H9 (cell line): ENCODE measurements around the gene SV2C. TPM values are rescaled to one million over a fixed set of nuclear protein-coding genes. Genes with fewer than 3 reads are reported as not detected.

Experiments
- DNase-seq: peaks from one replicate; pipeline ENCODE4 v3.0.0-alpha.2; 2017
- H2AFZ ChIP-seq: one replicate; pipeline ENCODE4 v1.6.1; 2013; ENCODE audit warnings: mild to moderate bottlenecking, low read length, control low read depth, moderate library complexity
- H2AK5ac ChIP-seq: 2 replicates; pipeline ENCODE4 v1.6.1; 2013; ENCODE audit warnings: low read length, control low read depth, mixed read lengths; ENCODE audit not compliant: insufficient read length
- H2BK120ac ChIP-seq: one replicate; pipeline ENCODE4 v1.6.1; 2013; ENCODE audit warnings: low read depth, mild to moderate bottlenecking, low read length, control low read depth, inconsistent platforms; ENCODE audit not compliant: poor library complexity, severe bottlenecking
- H2BK12ac ChIP-seq: 2 replicates; pipeline ENCODE4 v1.6.1; 2013; ENCODE audit warnings: low read length, control low read depth, mixed read lengths, low read depth; ENCODE audit not compliant: insufficient read length
- H2BK15ac ChIP-seq: 2 replicates; pipeline ENCODE4 v1.6.1; 2013; ENCODE audit warnings: low read depth, low read length, control low read depth
- H2BK20ac ChIP-seq: one replicate; pipeline ENCODE4 v1.6.1; 2013; ENCODE audit warnings: low read depth, mild to moderate bottlenecking, low read length, control low read depth, inconsistent platforms; ENCODE audit not compliant: poor library complexity, severe bottlenecking
- H2BK5ac ChIP-seq: 2 replicates; pipeline ENCODE4 v1.6.1; 2013; ENCODE audit warnings: low read length, control low read depth, mixed read lengths; ENCODE audit not compliant: insufficient read length
- H3K14ac ChIP-seq: 2 replicates; pipeline ENCODE4 v1.6.1; 2013; ENCODE audit warnings: low read length, control low read depth; ENCODE audit not compliant: insufficient read depth
- H3K18ac ChIP-seq: 2 replicates; pipeline ENCODE4 v1.6.1; 2013; ENCODE audit warnings: low read depth, mild to moderate bottlenecking, mixed read lengths, low read length, control low read depth; ENCODE audit not compliant: insufficient read length
- H3K23ac ChIP-seq: 2 replicates; pipeline ENCODE4 v1.6.1; 2013; ENCODE audit warnings: low read length, control low read depth, mixed read lengths, low read depth; ENCODE audit not compliant: insufficient read length
- H3K23me2 ChIP-seq: 2 replicates; pipeline ENCODE4 v1.6.1; 2013; ENCODE audit warnings: low read depth, mild to moderate bottlenecking, mixed read lengths, low read length, control low read depth; ENCODE audit not compliant: insufficient read length, poor library complexity, severe bottlenecking
- H3K27ac ChIP-seq: 2 replicates; pipeline ENCODE4 v1.5.1; 2013; ENCODE audit warnings: low read length, control low read depth, mixed read lengths, low read depth; ENCODE audit not compliant: insufficient read length
- H3K27me3 ChIP-seq: 2 replicates; pipeline ENCODE4 v1.6.1; 2013; ENCODE audit warnings: low read length, control low read depth, inconsistent platforms; ENCODE audit not compliant: insufficient read depth
- H3K4ac ChIP-seq: 2 replicates; pipeline ENCODE4 v1.6.1; 2013; ENCODE audit warnings: low read depth, mild to moderate bottlenecking, control low read depth, inconsistent platforms, low read length, moderate library complexity
- H3K4me1 ChIP-seq: 2 replicates; pipeline ENCODE4 v1.6.1; 2013; ENCODE audit warnings: low read length, control low read depth, inconsistent platforms; ENCODE audit not compliant: insufficient read depth
- H3K4me2 ChIP-seq: 2 replicates; pipeline ENCODE4 v1.6.1; 2013; ENCODE audit warnings: low read length, control low read depth, mixed read lengths; ENCODE audit not compliant: insufficient read length, insufficient read depth
- H3K56ac ChIP-seq: 2 replicates; pipeline ENCODE4 v1.6.1; 2013; ENCODE audit warnings: low read depth, mild to moderate bottlenecking, mixed read lengths, low read length, control low read depth; ENCODE audit not compliant: insufficient read length
- H3K79me1 ChIP-seq: 2 replicates; pipeline ENCODE4 v1.6.1; 2013; ENCODE audit warnings: low read depth, mild to moderate bottlenecking, moderate library complexity, low read length, control low read depth, inconsistent platforms; ENCODE audit not compliant: insufficient read depth, poor library complexity, severe bottlenecking
- H3K79me2 ChIP-seq: 2 replicates; pipeline ENCODE4 v1.6.1; 2013; ENCODE audit warnings: low read length, control low read depth, inconsistent platforms; ENCODE audit not compliant: insufficient read depth
- H3K9ac ChIP-seq: 2 replicates; pipeline ENCODE4 v1.6.1; 2013; ENCODE audit warnings: low read length, control low read depth, mixed read lengths; ENCODE audit not compliant: insufficient read length; ENCODE audit errors: extremely low read depth
- H3K9me3 ChIP-seq: one replicate; pipeline ENCODE4 v1.6.1; 2013; ENCODE audit warnings: low read depth, low read length, inconsistent platforms; ENCODE audit not compliant: control insufficient read depth
- H3T11ph ChIP-seq: one replicate; pipeline ENCODE4 v1.6.1; 2013; ENCODE audit warnings: mild to moderate bottlenecking, low read length, control low read depth, inconsistent platforms
- H4K20me1 ChIP-seq: one replicate; pipeline ENCODE4 v1.6.1; 2013; ENCODE audit not compliant: control insufficient read depth, insufficient read length, insufficient read depth
- H4K5ac ChIP-seq: 2 replicates; pipeline ENCODE4 v1.6.1; 2013; ENCODE audit warnings: low read depth, mild to moderate bottlenecking, mixed read lengths, low read length, control low read depth; ENCODE audit not compliant: insufficient read length
- H4K8ac ChIP-seq: replicated peaks from 2 replicates; pipeline ENCODE4 v1.6.1; 2013; ENCODE audit warnings: low read length, control low read depth, mixed read lengths, low read depth; ENCODE audit not compliant: insufficient read length
- H4K91ac ChIP-seq: 2 replicates; pipeline ENCODE4 v1.6.1; 2013; ENCODE audit warnings: low read depth, mild to moderate bottlenecking, moderate library complexity, mixed read lengths, low read length, control low read depth; ENCODE audit not compliant: insufficient read length
- H3K27ac Mint-ChIP-seq, 3 experiments: 2 replicates in 2 of 3; 3 replicates in 1 of 3; pipeline ENCODE4 v1.8.0; 2020 to 2021; ENCODE audit warnings: mixed read lengths in 3 of 3, mild to moderate bottlenecking in 1 of 3, moderate library complexity in 1 of 3
- H3K27me3 Mint-ChIP-seq: 2 replicates; pipeline ENCODE4 v1.8.0; 2021; ENCODE audit warnings: low read depth, mild to moderate bottlenecking, moderate library complexity, mixed read lengths
- H3K36me3 Mint-ChIP-seq, 3 experiments: 2 replicates in 2 of 3; 3 replicates in 1 of 3; pipeline ENCODE4 v1.8.0; 2020 to 2021; ENCODE audit warnings: low read depth in 3 of 3, mixed read lengths in 3 of 3; ENCODE audit not compliant: insufficient read depth in 1 of 3
- H3K4me1 Mint-ChIP-seq, 2 experiments: 2 replicates each; pipeline ENCODE4 v1.8.0; 2020; ENCODE audit warnings: mixed read lengths in 2 of 2
- H3K4me3 Mint-ChIP-seq, 2 experiments: 2 replicates in 1 of 2; 3 replicates in 1 of 2; pipeline ENCODE4 v1.8.0; 2020 to 2021; ENCODE audit warnings: mild to moderate bottlenecking in 2 of 2, mixed read lengths in 2 of 2, moderate library complexity in 1 of 2
- H3K9me3 Mint-ChIP-seq, 2 experiments: 2 replicates in 1 of 2; 3 replicates in 1 of 2; pipeline ENCODE4 v1.8.0; 2020; ENCODE audit warnings: mild to moderate bottlenecking in 2 of 2, mixed read lengths in 2 of 2, moderate library complexity in 1 of 2
- CTCF ChIP-seq: fragments of 200-600 bp; sonication (generic); conservative IDR thresholded peaks from 3 replicates; pipeline ENCODE4 v1.8.0; 2021; ENCODE audit warnings: antibody characterized with exemption, mild to moderate bottlenecking
- WGBS: extraction: QIAGEN DNeasy Blood & Tissue Kit; methylation state at CpG from one replicate; pipeline ENCODE4 v1.1.7; 2013; ENCODE audit warnings: missing lambda C conversion rate, low lambda C conversion rate, mixed read lengths; ENCODE audit not compliant: insufficient read length; ENCODE audit errors: extremely low coverage; 5-methylcytosine and 5-hydroxymethylcytosine counted together
- total RNA-seq: library from RNA; stranded (reverse); gene quantifications from 2 replicates; pipeline ENCODE4 v1.2.1, GENCODE V29; 2021

Gene SV2C
- total RNA-seq, 1 experiment from 2014 or later = 0.09 TPM

DNA sequence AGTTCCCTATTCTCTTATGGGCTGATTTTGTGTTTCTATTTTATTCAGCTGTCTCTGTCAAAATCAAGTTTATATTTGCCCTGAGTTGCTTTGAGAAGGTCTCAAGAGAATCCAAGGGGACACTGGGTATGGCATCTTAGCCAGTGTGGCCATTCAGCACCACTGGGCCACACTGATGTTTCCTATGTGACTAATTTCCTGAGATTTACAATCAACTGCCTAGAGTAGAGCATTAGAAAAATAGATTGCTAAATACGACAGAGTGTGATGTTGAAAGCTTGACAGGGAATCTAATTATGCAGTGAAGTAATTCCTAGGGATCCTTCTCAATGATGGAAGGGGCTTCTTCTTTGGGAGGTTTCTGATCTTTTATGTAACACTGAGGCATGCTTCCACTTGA is 141.7 kb downstream of the SV2C start:
- DNase-seq = no peak
- Histone ChIP-seq H3K27me3 (no peaks in the 10 kb centered on the region), H3K27ac (no peak overlapping the region), H3K18ac (no peak overlapping the region), H4K8ac (no peak overlapping the region), H2AFZ (no peak overlapping the region), H4K20me1 (no peaks in the 10 kb centered on the region), H2BK15ac (no peak overlapping the region), H2AK5ac (no peak overlapping the region), H2BK20ac (no peak overlapping the region), H2BK12ac (no peak overlapping the region), H4K91ac (no peak overlapping the region), H2BK5ac (no peak overlapping the region), H3T11ph (no peak overlapping the region), H3K4me2 (no peak overlapping the region), H4K5ac (no peak overlapping the region), H3K23ac (no peak overlapping the region), H2BK120ac (no peak overlapping the region), H3K79me2 (no peaks in the 10 kb centered on the region), H3K56ac (no peak overlapping the region), H3K23me2 (no peaks in the 10 kb centered on the region), H3K9me3 (no peaks in the 10 kb centered on the region), H3K4me1 (peaks cover 4% of the 10 kb centered on the region; the same call in 1 of the 2 replicates), H3K79me1 (no peaks in the 10 kb centered on the region), H3K4ac (no peak overlapping the region), H3K9ac (no peak overlapping the region), H3K14ac (no peak overlapping the region)
- no CpG with 5 or more reads among the region's 1 CpG for WGBS
- TF ChIP-seq CTCF = no peak
- Mint-ChIP-seq H3K4me3 (no peak overlapping the region), H3K27me3 (no peaks in the 10 kb centered on the region), H3K36me3 (no peaks in the 10 kb centered on the region), H3K9me3 (no peaks in the 10 kb centered on the region), H3K4me1 (peaks cover 17 to 24% of the 10 kb centered on the region in 2 experiments), H3K27ac (no peak overlapping the region)
